ENCODE data around the gene GNAZ.

DNA sequence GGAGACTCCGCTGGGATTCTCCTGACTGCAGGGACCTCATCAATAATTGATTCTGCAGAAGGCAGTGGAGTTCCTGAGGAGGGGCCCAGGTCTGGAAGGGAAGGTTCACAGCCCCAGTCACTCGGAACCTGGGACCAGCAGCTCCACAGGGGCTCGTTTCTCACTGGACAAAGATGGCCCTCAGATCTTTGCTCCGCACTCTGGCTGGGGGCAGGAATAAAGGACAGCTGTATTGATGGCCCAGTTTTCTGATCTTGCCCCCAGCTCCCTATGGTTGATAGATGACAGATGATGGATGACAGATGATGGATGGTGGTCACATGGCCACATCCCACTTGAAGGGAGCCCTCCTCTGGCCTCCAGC, 98.7 kb downstream of the GNAZ start:
- no peak for TF ChIP-seq CEBPB (IDR thresholded peaks at IDR 0.05)
- TF ChIP-seq, protein P1, sequence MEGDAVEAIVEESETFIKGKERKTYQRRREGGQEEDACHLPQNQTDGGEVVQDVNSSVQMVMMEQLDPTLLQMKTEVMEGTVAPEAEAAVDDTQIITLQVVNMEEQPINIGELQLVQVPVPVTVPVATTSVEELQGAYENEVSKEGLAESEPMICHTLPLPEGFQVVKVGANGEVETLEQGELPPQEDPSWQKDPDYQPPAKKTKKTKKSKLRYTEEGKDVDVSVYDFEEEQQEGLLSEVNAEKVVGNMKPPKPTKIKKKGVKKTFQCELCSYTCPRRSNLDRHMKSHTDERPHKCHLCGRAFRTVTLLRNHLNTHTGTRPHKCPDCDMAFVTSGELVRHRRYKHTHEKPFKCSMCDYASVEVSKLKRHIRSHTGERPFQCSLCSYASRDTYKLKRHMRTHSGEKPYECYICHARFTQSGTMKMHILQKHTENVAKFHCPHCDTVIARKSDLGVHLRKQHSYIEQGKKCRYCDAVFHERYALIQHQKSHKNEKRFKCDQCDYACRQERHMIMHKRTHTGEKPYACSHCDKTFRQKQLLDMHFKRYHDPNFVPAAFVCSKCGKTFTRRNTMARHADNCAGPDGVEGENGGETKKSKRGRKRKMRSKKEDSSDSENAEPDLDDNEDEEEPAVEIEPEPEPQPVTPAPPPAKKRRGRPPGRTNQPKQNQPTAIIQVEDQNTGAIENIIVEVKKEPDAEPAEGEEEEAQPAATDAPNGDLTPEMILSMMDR (IDR thresholded peaks at IDR 0.05) = no peak
- no peak for TF ChIP-seq ESRRA (IDR thresholded peaks at IDR 0.05; ENCODE audit: borderline replicate concordance, low read length)
- TF ChIP-seq JUNB (IDR thresholded peaks at IDR 0.05) = no peak
- no peak for TF ChIP-seq POLR2A (IDR thresholded peaks at IDR 0.05; ENCODE audit: low read length)

All from A549 (cell line).